ENCODE measurements around the gene HSPB7. TPM values are rescaled to one million over a fixed set of nuclear protein-coding genes. Genes with fewer than 3 reads are reported as not detected.

HSPB7 gene
- total and polyA plus RNA-seq, 2 of the 8 experiments (the other 6 are each of a cell fraction or from before 2014, with no cell fraction given), result not detected

GRCh38 chr1:15994590-15995351 is 23.1 kb downstream of the HSPB7 start:
- H2BK12ac ChIP-seq (ENCODE audit: low read depth, low read length), result no peak overlapping the region; the same call in 1 of the 2 replicates
- H2BK5ac ChIP-seq (ENCODE audit: low read depth, low read length), result 0 out of 2 replicates have a peak overlapping the region, but pooled peaks have one; percentile 5
- H4K20me1 ChIP-seq (replicated peaks in 1 of 2; ENCODE audit: control insufficient read depth in 1 of 2, insufficient read depth in 2 of 2, low read length in 2 of 2), result peaks cover 0 to 5% of the 10 kb centered on the region in 2 experiments
- no peak overlapping the region for H2AFZ ChIP-seq (ENCODE audit: low read length)
- H3K36me3 ChIP-seq (ENCODE audit: control insufficient read depth in 2 of 4, insufficient read depth in 4 of 4, low read length in 3 of 4), result no peaks in the 10 kb centered on the region
- H3K4me2 ChIP-seq (ENCODE audit: insufficient read depth in 1 of 2, low read depth in 2 of 2, low read length in 2 of 2), result no peak overlapping the region
- no peak overlapping the region for H4K5ac ChIP-seq (ENCODE audit: insufficient read length, low read depth, low read length)
- H2BK15ac ChIP-seq (ENCODE audit: low read length), result no peak overlapping the region
- H3K23ac ChIP-seq (ENCODE audit: insufficient read length), result no peak overlapping the region
- H3K56ac ChIP-seq (replicated peaks; ENCODE audit: insufficient read length, low read depth, low read length), result no peak overlapping the region
- no peaks in the 10 kb centered on the region for H3K4me1 ChIP-seq (replicated peaks in 1 of 4; ENCODE audit: control insufficient read depth in 3 of 4, insufficient read depth in 4 of 4, low read length in 3 of 4)
- H3K9ac ChIP-seq (replicated peaks in 1 of 4; ENCODE audit: extremely low read depth in 1 of 4, low read depth in 3 of 4, low read length in 3 of 4), result no peak overlapping the region
- no peak overlapping the region for H3K14ac ChIP-seq (ENCODE audit: insufficient read length)
- no peak overlapping the region for H2BK20ac ChIP-seq (ENCODE audit: low read length)
- no peaks in the 10 kb centered on the region for H3K79me1 ChIP-seq (ENCODE audit: low read depth, low read length)
- DNase-seq (ENCODE audit: low read depth in 1 of 2, low spot score in 2 of 2) (no peak), FAIRE-seq (no peak)
- no peak overlapping the region for H3K4me3 ChIP-seq (ENCODE audit: extremely low read depth in 1 of 4, insufficient read depth in 2 of 4, low read depth in 3 of 4, low read length in 4 of 4)
- no peak overlapping the region for H2AK5ac ChIP-seq (ENCODE audit: low read depth, low read length)
- H3K27me3 ChIP-seq (replicated peaks in 1 of 4; ENCODE audit: control insufficient read depth in 3 of 4, extremely low read depth in 1 of 4, insufficient read depth in 3 of 4, low read length in 3 of 4), result peaks cover 0 to 3% (median 0%) of the 10 kb centered on the region in 4 experiments; a peak in 1 of 7 replicates
- ChIA-PET POLR2A (ENCODE audit: partially characterized antibody) (interaction anchor here (1.2 to 1.6 kb wide), 2 partner anchors 44 to 60 kb away, joined by 3 to 5 read pairs; no protein-coding TSS in a partner anchor), CTCF (ENCODE audit: partially characterized antibody) (interaction anchor here (0.7 to 2.1 kb wide), 15 partner anchors 8 to 203 kb away, joined by 3 to 15 read pairs (median 4); partner anchors contain the start of genes SRARP and ZBTB17)
- H2BK120ac ChIP-seq (replicated peaks; ENCODE audit: low read depth, low read length), result no peak overlapping the region
- no peaks in the 10 kb centered on the region for H3K9me3 ChIP-seq (ENCODE audit: insufficient read depth in 2 of 2, low read depth in 1 of 2, low read length in 1 of 2)
- H3K23me2 ChIP-seq (ENCODE audit: low read depth, low read length), result no peaks in the 10 kb centered on the region
- H4K91ac ChIP-seq (replicated peaks; ENCODE audit: insufficient read length, low read length), result no peak overlapping the region
- H3K79me2 ChIP-seq (ENCODE audit: control insufficient read depth in 1 of 2, insufficient read depth in 2 of 2, low read length in 2 of 2), result no peaks in the 10 kb centered on the region
- H3K4ac ChIP-seq (replicated peaks; ENCODE audit: insufficient read length, low read depth, low read length), result no peak overlapping the region
- no peak overlapping the region for H3K27ac ChIP-seq (ENCODE audit: low read depth, low read length)
- no peak overlapping the region for H4K8ac ChIP-seq (ENCODE audit: extremely low read depth, insufficient read depth, low read length)
- TF ChIP-seq TBP (IDR thresholded peaks at IDR 0.05; ENCODE audit: low read depth, low read length), result no peak
- peak; percentile 64 to 71 (median 67) for TF ChIP-seq CTCF (IDR thresholded peaks at IDR 0.05; ENCODE audit: control extremely low read depth in 1 of 3, insufficient read depth in 1 of 3, low read depth in 1 of 3, low read length in 3 of 3)
- TF ChIP-seq RAD21 (IDR thresholded peaks at IDR 0.05 in 1 of 2, conservative IDR thresholded peaks at IDR 0.05 in 1 of 2; ENCODE audit: low read depth in 2 of 2, low read length in 2 of 2), result peak; percentile 53 to 68
- WGBS, 2 experiments (ENCODE audit: extremely low coverage in 1 of 2, insufficient coverage in 1 of 2, insufficient read length in 1 of 2, insufficient replicate concordance in 2 of 2, low coverage in 1 of 2, low lambda C conversion rate in 2 of 2, missing lambda C conversion rate in 1 of 2), result 84% methylated on average over 11 of the region's 11 CpGs; no CpG with 5 or more reads in 1 of the 2 experiments
- H3K18ac ChIP-seq (ENCODE audit: extremely low read depth, low read length), result no peak overlapping the region
